Activated naive CD4-positive, alpha-beta T cell treated with anti-CD3 and anti-CD28 coated beads for 36 hours (primary cell): Measurements from ENCODE around the gene TTLL8. TPM values are rescaled to one million over a fixed set of nuclear protein-coding genes. Genes with fewer than 3 reads are reported as not detected.
"Not testable (repeated sequence)": the region's sequence is repeated elsewhere in the genome, so short reads cannot be mapped to it uniquely, and the experiment has no call there.

ENCODE experiments used
- CTCF ChIA-PET: fragments of 350-600 bp; sonication (Branson Sonifier 250); formaldehyde crosslinking; loops from one replicate; lab custom pipeline; 2021; ENCODE audit warnings: antibody characterized with exemption; lab: Charles Lee
- DNase-seq: peaks from one replicate; pipeline ENCODE4 v3.0.0-alpha.2; 2020
- H3K27ac Mint-ChIP-seq: one replicate; pipeline ENCODE4 v1.8.0; 2021; ENCODE audit warnings: mild to moderate bottlenecking, mixed read lengths
- H3K27me3 Mint-ChIP-seq: one replicate; pipeline ENCODE4 v1.8.0; 2021; ENCODE audit warnings: low read depth, mixed read lengths
- H3K36me3 Mint-ChIP-seq: one replicate; pipeline ENCODE4 v1.8.0; 2021; ENCODE audit warnings: low read depth, mixed read lengths
- H3K4me1 Mint-ChIP-seq: one replicate; pipeline ENCODE4 v1.8.0; 2021; ENCODE audit warnings: low read depth, mixed read lengths
- H3K4me3 Mint-ChIP-seq: one replicate; pipeline ENCODE4 v1.8.0; 2021; ENCODE audit warnings: mild to moderate bottlenecking, moderate library complexity, mixed read lengths
- H3K9me3 Mint-ChIP-seq: one replicate; pipeline ENCODE4 v1.8.0; 2021; ENCODE audit warnings: mixed read lengths
- intact Hi-C: fragments of 100-400 bp; cut with micrococcal nuclease; formaldehyde crosslinking; loops from one replicate; pipeline ENCODE4 v1.15.1; 2023
- total RNA-seq, 2 experiments: library from RNA; stranded (reverse); gene quantifications; one replicate each; pipeline ENCODE4 v1.2.3, GENCODE V29; 2021

Gene TTLL8
- total RNA-seq, 2 experiments from 2014 or later: not detected

- intact Hi-C loops: no loop called here
- Mint-ChIP-seq H3K36me3 (peaks cover 4% of the 10 kb centered on the region), H3K4me3 (no peak overlapping the region), H3K9me3 (peaks cover 42% of the 10 kb centered on the region), H3K27me3 (peaks cover 4% of the 10 kb centered on the region), H3K27ac (no peak overlapping the region), H3K4me1 (peaks cover 10% of the 10 kb centered on the region)
- DNase-seq: no peak
- CTCF ChIA-PET: interaction anchor here (0.7 kb wide), 1 partner anchor 50 kb away, joined by 3 read pairs; no protein-coding TSS in a partner anchor
These were observed 71.8 kb downstream of the TTLL8 start for GRCh38 chr22:49986325-49986724.

DNA sequence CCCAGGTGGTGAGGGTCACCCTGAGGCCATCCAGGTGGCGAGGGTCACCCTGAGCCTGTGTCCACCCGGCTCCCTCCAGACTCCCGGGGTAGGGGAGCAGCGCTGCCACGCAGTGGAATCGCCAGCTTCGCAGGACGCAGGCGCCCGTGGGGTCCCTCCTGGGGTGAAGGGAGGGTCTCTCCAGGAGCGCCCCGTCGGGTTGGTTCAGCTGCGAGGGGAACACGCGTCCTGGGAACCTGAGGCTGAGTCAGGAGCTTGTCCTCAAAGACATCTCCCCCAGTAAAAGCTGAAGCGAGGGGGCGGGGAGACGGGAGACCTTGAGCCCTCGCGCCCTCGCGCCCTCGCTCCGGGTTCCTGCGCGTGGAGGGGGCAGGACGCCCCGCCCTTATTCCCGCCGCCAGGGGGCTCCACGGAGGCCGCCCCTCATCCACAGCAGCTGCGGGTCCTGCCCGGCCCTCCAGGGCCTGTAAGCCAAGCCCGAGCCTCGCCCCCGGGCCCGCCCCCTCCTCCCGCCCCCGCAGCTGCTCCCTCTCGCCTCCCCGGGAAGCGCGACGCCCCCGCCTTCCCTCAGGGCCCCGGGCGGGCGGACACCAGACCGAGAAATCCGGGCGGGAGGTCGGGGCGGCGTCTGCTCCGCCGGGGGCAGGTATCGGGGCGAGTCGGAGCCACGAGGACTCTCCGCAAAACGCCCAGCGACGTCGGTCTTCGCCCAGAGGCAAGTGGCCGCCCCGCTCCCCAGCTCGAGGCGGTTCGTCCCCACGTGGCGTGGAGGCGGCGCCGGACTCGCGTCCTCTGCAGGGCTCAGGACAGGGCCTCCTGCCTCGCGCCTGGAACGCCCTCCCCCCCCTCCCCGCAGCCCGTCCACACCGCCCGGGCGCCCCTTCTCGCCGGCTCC lies 74.7 kb downstream of the TTLL8 start:
- CTCF ChIA-PET: interaction anchor here (0.7 to 3.4 kb wide), 7 partner anchors 11 to 58 kb away, joined by 3 to 22 read pairs (median 3); no protein-coding TSS in a partner anchor
- intact Hi-C loops: no loop called here
- H3K27ac Mint-ChIP-seq: no peak overlapping the region
- H3K36me3 Mint-ChIP-seq: peaks cover 19% of the 10 kb centered on the region
- peaks cover 46% of the 10 kb centered on the region for H3K9me3 Mint-ChIP-seq
- H3K4me1 Mint-ChIP-seq: peaks cover 26% of the 10 kb centered on the region
- peaks cover 4% of the 10 kb centered on the region for H3K27me3 Mint-ChIP-seq
- no peak overlapping the region for H3K4me3 Mint-ChIP-seq
- DNase-seq: no peak

- Mint-ChIP-seq H3K9me3 (peaks cover 45% of the 10 kb centered on the region), H3K36me3 (peaks cover 26% of the 10 kb centered on the region), H3K4me1 (peaks cover 33% of the 10 kb centered on the region)
- H3K27me3 Mint-ChIP-seq, H3K27ac Mint-ChIP-seq, intact Hi-C loops, DNase-seq, H3K4me3 Mint-ChIP-seq: not testable (repeated sequence)
- CTCF ChIA-PET: interaction anchor here (0.8 to 3.4 kb wide), 3 partner anchors 9 to 49 kb away, joined by 3 to 22 read pairs (median 11); no protein-coding TSS in a partner anchor
These were observed 76.3 kb downstream of the TTLL8 start for GRCh38 chr22:49981799-49982198.

DNA sequence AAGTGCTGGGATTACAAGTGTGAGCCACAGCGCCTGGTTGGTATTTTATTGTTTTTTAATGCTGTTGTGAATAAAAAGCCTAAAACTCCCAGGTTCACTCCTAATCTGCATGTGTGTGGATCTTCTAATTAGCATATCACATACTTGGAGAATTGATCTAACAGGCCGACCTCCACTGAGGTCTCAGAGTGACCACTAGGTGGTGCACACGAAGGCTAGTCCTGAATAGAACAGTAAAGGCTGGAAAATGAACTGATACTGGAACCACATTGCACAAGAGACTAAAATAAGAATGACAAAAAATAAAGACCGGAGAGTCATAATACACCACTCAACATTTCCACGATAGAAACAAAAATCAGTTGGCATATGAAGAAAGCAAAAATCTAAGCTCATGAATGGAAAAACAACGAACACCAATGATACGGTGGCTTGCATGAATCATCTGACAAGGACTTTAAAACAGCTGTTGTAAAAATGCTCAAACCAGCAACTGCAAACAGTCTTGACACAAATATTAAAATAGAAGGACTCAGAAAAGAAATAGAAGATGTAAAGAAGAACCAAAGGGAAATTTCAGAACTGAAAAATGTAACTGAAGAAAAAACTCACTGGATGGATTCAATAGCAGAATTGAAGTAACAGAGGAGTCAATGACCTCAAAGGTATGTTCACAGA lies 78.4 kb downstream of the TTLL8 start:
- DNase-seq: peak; percentile 58
- Mint-ChIP-seq H3K36me3 (peaks cover 29% of the 10 kb centered on the region), H3K4me3 (no peak overlapping the region), H3K9me3 (peaks cover 27% of the 10 kb centered on the region), H3K27me3 (peaks cover 2% of the 10 kb centered on the region), H3K4me1 (peaks cover 47% of the 10 kb centered on the region), H3K27ac (peak overlapping the region; percentile 65)
- intact Hi-C loops: loop anchor here (2.0 to 5.0 kb wide), 2 partner anchors 13 to 142 kb away; no protein-coding TSS in a partner anchor
- CTCF ChIA-PET: interaction anchor here (0.6 to 1.7 kb wide), 7 partner anchors 13 to 586 kb away, joined by 3 to 10 read pairs (median 6); no protein-coding TSS in a partner anchor

DNA sequence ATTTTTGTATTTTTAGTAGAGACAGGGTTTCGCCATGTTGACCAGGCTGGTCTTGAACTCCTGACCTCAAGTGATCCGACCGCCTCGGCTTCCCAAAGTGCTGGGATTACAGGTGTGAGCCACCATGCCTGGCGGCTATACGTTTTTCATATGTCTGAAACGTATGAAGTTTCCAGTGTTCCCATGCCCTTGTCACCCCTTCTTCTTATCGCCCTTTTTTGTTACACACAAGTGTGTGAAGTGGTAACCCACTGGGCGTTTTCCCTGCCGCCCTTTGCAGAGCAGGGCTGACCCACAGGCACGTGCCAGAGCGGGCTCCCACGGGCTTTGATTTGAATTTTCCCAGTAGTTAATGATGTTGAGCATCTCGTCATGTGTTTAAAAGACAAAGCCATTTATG lies 80.5 kb downstream of the TTLL8 start:
- CTCF ChIA-PET: interaction anchor here (1.3 to 2.3 kb wide), 3 partner anchors 15 to 42 kb away, joined by 3 to 6 read pairs (median 3); no protein-coding TSS in a partner anchor
- Mint-ChIP-seq H3K36me3 (peaks cover 27% of the 10 kb centered on the region), H3K27ac (peak overlapping the region; percentile 65), H3K9me3 (peaks cover 25% of the 10 kb centered on the region), H3K4me1 (peaks cover 40% of the 10 kb centered on the region), H3K27me3 (no peaks in the 10 kb centered on the region), H3K4me3 (no peak overlapping the region)
- DNase-seq: peak; percentile 4
- intact Hi-C loops: loop anchor here (2.0 to 5.0 kb wide), 5 partner anchors 17 to 140 kb away; partner anchors contain the start of gene PIM3

DNA sequence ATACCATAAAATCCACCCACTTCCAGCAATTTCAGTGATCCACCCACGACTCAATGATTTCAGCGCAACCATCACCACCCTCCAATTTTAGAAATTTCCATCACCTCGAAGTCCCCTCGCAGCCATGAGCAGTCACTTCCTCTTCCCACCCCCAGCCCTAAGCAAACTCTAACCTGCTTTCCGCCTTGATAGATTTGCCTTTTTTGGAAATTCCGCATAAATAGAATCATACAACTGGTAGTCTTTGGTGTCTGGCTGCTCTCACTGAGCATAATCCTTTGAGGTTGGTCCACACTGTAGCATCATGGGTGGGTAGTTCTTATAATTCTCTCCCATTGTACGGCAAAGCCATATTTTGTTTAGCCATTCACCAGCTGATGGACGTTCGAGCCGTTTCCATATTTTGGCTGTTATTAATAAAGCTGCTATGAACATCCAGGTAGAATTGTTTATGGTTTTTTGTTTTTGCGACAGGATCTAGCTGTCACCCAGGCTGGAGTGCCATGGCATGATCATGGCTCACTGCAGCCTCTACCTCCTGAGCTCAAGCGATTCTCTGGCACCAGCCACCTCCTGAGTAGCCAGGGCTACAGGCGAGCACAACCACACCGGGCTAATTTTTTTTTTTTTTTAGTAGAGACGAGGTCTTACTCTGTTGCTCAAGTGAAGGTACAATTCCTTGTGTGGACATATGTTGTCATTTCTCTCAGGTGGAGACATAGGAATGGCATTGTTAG lies 81.5 kb downstream of the TTLL8 start:
- DNase-seq: peak; percentile 84
- H3K27me3 Mint-ChIP-seq: no peaks in the 10 kb centered on the region
- intact Hi-C loops: loop anchor here (2.0 to 5.0 kb wide), 5 partner anchors 16 to 139 kb away; partner anchors contain the start of gene PIM3
- peak overlapping the region; percentile 95 for H3K27ac Mint-ChIP-seq
- H3K4me3 Mint-ChIP-seq: no peak overlapping the region
- peaks cover 38% of the 10 kb centered on the region for H3K4me1 Mint-ChIP-seq
- peaks cover 24% of the 10 kb centered on the region for H3K9me3 Mint-ChIP-seq
- CTCF ChIA-PET: interaction anchor here (0.7 to 2.3 kb wide), 6 partner anchors 9 to 54 kb away, joined by 3 to 6 read pairs (median 3); no protein-coding TSS in a partner anchor
- peaks cover 27% of the 10 kb centered on the region for H3K36me3 Mint-ChIP-seq

- peak overlapping the region; percentile 95 for H3K27ac Mint-ChIP-seq
- H3K9me3 Mint-ChIP-seq: peaks cover 18% of the 10 kb centered on the region
- H3K27me3 Mint-ChIP-seq: no peaks in the 10 kb centered on the region
- peak; percentile 72 for DNase-seq
- peaks cover 27% of the 10 kb centered on the region for H3K36me3 Mint-ChIP-seq
- CTCF ChIA-PET: interaction anchor here (1.0 to 2.3 kb wide), 4 partner anchors 9 to 55 kb away, joined by 3 to 6 read pairs (median 4); no protein-coding TSS in a partner anchor
- peaks cover 38% of the 10 kb centered on the region for H3K4me1 Mint-ChIP-seq
- intact Hi-C loops: loop anchor here (2.0 to 5.0 kb wide), 5 partner anchors 15 to 138 kb away; partner anchors contain the start of gene PIM3
- peak overlapping the region; percentile 45 for H3K4me3 Mint-ChIP-seq
These were observed 82.3 kb downstream of the TTLL8 start for GRCh38 chr22:49975543-49976389.

GRCh38 chr22:49973018-49973961 lies 84.8 kb downstream of the TTLL8 start:
- DNase-seq: peak; percentile 25
- Mint-ChIP-seq H3K27ac (no peak overlapping the region), H3K4me1 (peaks cover 37% of the 10 kb centered on the region), H3K9me3 (peaks cover 3% of the 10 kb centered on the region), H3K36me3 (peaks cover 13% of the 10 kb centered on the region), H3K4me3 (no peak overlapping the region), H3K27me3 (no peaks in the 10 kb centered on the region)
- intact Hi-C loops: no loop called here
- CTCF ChIA-PET: no interaction called here

GRCh38 chr22:49972163-49973017 lies 85.7 kb downstream of the TTLL8 start:
- intact Hi-C loops: no loop called here
- H3K9me3 Mint-ChIP-seq: peaks cover 3% of the 10 kb centered on the region
- peak; percentile 45 for DNase-seq
- peak overlapping the region; percentile 83 for H3K4me3 Mint-ChIP-seq
- H3K27me3 Mint-ChIP-seq: no peaks in the 10 kb centered on the region
- H3K27ac Mint-ChIP-seq: no peak overlapping the region
- CTCF ChIA-PET: interaction anchor here (0.9 to 1.1 kb wide), 3 partner anchors 10 to 58 kb away, joined by 4 to 5 read pairs (median 5); no protein-coding TSS in a partner anchor
- H3K36me3 Mint-ChIP-seq: peaks cover 9% of the 10 kb centered on the region
- peaks cover 36% of the 10 kb centered on the region for H3K4me1 Mint-ChIP-seq
